ENCODE results near the gene DNER.
"Not testable (repeated sequence)": the region's sequence is repeated elsewhere in the genome, so short reads cannot be mapped to it uniquely, and the experiment has no call there.

DNER gene

DNA sequence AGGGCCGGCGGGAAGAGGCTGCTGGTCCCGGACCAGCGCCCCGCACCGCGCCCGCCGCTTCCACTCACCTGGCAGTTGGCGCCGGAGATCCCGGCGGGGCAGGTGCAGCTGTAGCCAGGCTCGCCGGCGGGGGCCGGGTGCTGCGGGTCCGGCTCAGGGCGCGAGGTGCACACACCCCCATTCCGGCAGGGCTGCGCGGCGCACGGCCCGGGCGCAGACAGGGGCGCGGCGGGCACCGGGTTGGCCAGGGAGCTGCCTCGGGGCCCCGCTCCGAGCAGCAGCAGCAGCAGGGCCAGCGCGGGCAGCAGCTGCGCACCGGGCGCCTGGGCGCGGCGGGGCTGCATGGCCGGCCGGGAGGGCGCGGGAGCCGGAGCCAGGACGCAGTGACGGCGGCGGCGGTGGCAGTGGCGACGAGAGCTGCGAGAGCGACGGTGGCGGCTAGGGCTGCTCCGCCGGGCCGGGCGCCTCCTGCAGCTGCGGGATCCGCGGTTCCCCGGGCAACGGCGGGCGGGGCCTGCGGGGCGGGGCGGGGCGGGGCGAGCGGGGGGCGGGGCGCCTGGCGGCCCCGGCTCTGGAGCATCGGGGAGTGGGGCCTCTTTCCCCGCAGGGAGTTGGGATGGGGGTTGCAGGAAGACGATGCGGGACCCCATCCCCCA, at the start of gene DNER:
Gene DNER, minus strand, starts transcription at position 476 of the 656 bp plus-strand sequence. Its CDS starts 132 bp downstream, at position 344.
- FAIRE-seq, result no peak

GRCh38 chr2:229761663-229762062, 47.3 kb upstream of the DNER start:
- FAIRE-seq, result no peak

- not testable (repeated sequence) for FAIRE-seq
Measured at GRCh38 chr2:229757462-229757861, 43.1 kb upstream of the DNER start.

GRCh38 chr2:229752970-229753729, 38.8 kb upstream of the DNER start:
- FAIRE-seq, result no peak

DNA sequence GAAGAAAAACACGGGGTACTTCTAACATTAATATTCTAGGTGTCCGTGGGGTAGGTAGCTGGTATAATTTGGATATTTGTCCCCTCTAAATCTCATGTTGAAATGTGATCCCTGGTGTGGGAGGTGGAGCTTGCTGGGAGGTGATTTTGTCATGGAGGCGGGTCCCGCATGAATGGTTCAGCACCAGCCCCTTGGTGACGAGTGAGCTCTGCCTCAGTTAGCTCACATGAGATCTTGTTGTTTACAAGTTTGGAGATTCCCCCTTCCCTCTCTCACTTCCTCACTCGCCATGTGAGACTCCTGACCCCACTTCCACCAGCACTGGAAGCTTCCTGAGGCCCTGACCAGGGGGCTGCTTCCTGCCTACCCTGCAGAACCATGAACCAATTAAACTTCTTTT, 35.4 kb upstream of the DNER start:
- no peak for FAIRE-seq

DNA sequence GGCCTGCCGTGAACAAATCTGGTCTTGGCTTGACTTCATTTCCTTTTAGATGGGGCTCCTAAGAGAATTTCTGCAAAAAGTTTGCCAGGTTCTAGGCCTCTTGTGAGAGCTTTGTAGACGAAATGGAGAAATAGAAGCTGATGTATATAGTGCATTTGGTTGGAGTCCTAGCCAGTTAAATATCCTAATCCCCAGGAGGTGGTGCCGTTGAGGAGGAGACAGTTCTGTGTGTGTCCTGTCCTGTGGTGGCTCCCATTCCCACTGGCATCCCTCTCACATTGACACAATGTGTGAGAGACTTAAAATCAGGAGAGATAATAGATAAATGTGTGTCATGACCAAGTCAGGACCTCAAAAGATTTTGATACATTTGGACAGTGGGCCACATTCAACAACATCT, 34.6 kb upstream of the DNER start:
- no peak for FAIRE-seq

- FAIRE-seq, result not testable (repeated sequence)
Measured at GRCh38 chr2:229742691-229743090, 28.3 kb upstream of the DNER start.

DNA sequence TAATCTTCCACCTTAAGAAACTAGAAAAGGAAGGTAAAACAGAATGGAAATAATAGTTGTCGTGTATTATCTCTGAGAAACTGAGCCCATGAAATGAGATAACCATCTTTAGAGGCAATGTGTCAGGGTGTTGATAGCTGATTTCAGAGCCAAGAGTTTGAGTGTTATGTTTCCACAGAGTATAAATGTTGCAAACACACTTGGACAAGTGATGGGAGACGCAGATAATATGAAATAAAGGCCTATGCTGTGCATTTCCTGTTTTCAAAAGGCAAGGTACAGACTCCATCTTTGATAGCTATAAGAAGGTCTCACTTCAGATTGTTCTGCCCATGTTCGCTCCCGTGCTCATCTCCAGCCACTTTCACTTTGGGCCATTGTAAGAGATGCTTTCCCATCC, 25.9 kb upstream of the DNER start:
- no peak for FAIRE-seq

DNA sequence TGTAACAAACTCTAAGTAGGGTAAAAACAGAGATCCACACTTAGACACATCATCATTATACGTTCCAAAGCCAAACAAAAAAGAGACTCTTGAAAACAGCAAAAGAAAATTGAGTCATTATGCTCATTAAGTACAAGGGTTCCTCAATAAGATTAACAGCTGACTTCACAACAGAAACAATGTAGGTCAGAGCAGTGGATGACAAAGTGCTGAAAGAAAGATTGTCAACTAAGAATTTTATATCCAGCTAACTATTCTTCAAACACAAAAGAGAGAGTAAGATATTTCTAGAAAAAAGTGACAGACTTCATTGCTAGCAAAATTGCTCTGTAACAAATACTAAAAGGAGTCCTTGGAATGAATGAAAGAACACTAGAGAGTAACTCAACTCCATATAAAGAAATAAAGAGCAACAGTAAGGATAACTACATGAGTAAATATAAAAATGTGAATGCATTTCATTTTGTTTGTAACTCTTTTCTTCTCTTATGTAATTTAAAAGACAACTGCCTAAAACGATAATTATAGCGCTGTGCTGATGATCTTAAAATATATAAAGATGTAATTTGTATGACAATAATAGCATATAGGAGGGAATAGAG, 23.8 kb upstream of the DNER start:
- FAIRE-seq, result no peak

DNA sequence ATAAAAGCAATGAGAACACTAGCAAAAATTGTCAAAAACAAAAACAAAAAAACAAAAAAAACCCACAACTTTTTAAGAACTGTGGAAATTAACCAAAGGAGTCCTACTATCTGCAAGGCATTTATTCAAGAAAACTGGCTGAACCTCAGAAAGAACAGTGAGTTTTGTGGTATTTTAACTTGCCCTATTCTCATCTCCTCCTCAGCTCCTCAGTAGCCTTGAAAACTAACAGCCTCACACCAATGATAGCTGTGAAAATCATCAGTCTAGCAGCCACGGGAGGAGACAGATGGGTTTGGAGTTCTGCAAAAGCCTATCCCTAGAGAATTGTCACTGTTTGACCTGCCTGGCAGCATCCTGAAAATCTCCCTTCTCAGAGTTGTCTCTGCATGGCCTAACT, 20.1 kb upstream of the DNER start:
- FAIRE-seq, result no peak

- FAIRE-seq, result no peak
Measured at GRCh38 chr2:229733611-229734245, 19.4 kb upstream of the DNER start.

GRCh38 chr2:229732897-229733296, 18.5 kb upstream of the DNER start:
- no peak for FAIRE-seq

DNA sequence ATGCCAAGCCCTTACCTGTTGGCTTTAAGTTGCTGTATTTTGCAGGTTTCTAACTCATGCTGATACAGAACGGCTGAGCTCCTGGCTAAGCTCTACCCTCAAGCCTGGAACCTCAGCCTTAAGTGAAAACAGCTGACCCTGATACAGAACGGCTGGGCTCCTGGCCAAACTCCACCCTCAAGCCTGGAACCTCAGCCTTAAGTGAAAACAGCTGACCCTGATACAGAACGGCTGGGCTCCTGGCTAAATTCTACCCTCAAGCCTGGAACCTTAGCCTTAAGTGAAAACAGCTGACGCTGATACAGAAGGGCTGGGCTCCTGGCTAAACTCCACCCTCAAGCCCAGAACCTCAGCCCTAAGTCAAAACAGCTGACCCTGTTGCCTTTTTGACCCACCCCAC, 17.6 kb upstream of the DNER start:
- no peak for FAIRE-seq

DNA sequence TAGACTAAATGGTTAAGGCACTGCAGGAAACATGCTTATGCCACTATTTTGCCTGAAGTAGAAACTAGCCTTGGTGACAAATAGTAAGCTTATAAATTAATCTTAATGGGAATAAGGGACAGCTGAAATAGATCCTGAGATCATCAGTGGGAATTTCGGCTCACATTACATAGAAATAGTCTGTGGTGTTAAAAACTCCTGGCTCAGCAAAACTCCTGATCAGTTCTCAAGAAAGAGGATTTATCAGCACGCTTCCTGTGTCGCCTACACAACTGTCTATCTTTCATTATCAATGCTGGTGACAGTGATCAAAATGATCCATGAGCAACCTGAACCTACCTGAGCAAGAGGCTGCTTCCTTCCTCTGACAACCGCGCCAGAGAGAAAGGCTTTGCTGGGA, 17.0 kb upstream of the DNER start:
- FAIRE-seq, result no peak

DNA sequence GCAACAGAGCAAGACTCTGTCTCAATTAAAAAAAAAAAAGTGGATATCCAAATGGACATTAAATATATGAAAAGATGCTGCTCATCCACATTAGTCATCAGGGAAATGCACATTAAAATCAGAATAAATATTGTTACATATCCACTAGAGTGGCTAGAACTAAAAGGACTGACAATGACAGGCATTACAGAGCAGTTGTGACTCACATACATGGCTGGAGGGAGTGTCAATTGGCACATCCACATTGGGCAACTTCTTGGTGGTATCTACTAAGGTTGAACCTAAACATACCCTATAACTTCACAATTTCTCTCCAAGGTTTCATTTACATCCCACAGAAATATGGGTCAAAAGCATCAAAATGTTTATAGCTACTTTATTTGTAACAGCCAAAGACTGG, 14.0 kb upstream of the DNER start:
- no peak for FAIRE-seq

DNA sequence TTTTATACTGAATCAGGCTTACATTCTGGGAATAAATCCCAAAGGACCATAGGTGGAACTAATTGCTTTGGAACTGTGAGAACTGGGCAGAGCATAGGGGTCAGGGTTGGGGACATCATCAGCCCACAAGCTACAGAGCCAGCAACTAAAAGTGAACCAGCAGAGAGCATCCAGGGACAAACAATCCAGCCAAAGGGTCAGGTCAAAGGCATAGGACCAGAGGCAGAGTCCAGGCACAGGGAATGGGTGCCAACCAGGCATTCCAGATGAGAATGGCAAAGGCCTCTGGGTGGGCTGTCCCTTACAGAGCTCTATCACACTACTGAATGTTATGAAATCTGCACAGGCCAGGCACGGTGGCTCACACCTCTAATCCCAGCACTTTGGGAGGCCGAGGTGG, 12.3 kb upstream of the DNER start:
- no peak for FAIRE-seq

DNA sequence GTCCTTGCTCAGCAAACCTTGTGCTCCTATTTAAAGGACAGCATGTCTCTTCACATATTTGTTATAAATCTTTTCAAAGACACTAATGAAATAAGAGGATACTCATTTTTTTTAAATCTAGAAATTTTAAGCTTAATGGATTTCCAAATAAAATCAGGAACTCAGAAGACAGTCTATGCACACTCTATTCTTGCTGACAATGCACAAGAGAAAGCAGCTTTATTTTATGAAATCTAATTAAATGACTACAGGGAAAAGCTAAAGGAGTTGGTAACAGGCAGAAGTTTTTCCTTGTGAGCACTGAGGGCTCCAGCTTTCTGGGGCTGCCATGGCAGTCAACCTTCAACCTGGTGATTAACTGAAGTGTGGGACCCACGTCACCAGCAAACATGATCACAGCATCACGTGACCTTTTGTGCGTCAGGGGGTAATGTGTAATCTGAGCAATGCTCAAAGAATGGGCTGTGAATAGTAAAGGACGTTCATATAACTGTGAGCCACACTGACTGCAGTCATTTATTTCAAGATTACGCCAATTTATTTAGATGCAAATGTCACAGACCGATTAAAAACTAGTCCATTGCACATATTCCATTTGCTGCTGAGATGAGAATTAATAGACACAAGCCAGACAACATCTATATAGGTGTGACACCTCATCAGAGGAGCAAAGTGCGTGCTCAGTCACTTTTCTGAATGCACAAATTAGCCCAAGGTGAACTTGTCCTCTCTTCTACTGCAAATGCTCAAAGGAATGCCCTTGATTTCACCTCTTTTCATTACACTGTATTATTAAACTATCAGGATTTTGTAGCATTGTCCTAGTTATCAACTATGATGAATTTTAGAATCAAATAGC, 11.6 kb upstream of the DNER start:
- FAIRE-seq, result no peak

DNA sequence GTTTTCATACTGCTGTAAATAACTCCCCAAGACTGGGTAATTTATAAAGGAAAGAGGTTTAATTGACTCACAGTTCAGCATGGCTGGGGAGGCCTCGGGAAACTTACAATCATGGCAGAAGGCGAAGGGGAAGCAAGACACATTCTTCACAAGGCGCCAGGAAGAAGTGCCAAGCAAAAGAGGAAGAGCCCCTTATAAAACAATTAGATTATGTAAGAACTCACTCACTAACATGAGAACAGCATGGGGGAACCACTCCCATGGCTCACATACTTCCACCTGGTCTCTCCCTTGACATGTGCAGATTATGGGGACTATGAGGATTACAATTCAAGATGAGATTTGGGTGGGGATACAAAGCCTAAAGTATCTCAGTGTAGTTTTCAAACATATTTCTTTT, 8.8 kb upstream of the DNER start:
- FAIRE-seq, result not testable (repeated sequence)

- no peak for FAIRE-seq
Measured at GRCh38 chr2:229719926-229720647, 5.7 kb upstream of the DNER start.

DNA sequence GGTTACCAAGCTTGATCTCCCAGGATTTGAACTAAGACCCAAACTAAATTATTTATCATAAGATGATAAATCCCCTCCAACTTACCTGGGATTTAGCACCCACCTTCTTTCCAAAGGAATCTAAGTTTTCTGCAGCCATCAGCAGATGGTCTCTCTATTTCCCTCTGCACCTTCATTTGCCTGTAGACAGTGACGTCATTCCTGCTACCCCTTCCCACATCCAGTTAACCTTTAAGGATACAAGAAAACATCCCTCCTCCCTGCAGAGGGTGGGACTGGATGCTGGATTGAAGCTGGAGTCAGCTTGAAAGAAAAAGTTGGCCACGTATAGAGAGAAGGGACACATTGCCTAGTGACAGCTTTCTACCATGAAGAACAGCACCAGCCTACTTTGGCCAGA, 3.7 kb upstream of the DNER start:
- FAIRE-seq, result no peak

- no peak for FAIRE-seq
Measured at GRCh38 chr2:229715895-229716507, 1.6 kb upstream of the DNER start.
